ENCODE data around the gene TMEM134. TPM values are rescaled to one million over a fixed set of nuclear protein-coding genes. Genes with fewer than 3 reads are reported as not detected.
"Not testable (repeated sequence)": the region's sequence is repeated elsewhere in the genome, so short reads cannot be mapped to it uniquely, and the experiment has no call there.

Gene TMEM134
- total RNA-seq, 1 donor: 30.4 TPM

DNA sequence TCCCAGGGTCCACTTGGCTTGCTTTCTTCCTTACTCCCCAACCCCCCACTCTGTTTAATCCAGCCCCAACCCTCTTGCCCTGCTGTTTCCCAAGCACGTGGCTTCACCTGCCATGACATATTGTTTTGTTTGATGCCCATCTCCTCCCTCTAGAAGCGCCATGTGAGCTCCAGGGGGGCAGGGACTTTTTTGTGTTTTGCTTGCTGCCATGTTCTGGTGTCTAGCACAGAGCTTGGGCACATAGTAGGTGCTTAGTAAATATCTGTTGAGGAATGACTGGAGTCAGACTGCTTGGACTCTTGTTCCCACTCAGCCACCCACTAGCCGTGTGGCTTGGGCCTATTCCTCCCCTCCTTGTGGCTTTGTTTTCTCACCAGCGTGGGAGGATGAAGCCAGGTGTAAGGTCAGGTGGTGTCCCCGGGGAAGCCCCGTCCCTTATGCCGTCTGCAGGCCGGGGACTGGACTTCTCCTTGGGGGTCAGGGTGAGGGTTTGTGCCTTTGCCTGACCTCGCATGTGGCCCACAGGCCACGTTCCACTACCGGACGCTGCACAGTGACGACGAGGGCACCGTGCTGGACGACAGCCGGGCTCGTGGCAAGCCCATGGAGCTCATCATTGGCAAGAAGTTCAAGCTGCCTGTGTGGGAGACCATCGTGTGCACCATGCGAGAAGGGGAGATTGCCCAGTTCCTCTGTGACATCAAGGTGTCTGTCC lies 17.6 kb upstream of the TMEM134 start:
- DNase-seq (ENCODE audit: low read depth in 2 of 3, low spot score in 2 of 3): no peak

DNA sequence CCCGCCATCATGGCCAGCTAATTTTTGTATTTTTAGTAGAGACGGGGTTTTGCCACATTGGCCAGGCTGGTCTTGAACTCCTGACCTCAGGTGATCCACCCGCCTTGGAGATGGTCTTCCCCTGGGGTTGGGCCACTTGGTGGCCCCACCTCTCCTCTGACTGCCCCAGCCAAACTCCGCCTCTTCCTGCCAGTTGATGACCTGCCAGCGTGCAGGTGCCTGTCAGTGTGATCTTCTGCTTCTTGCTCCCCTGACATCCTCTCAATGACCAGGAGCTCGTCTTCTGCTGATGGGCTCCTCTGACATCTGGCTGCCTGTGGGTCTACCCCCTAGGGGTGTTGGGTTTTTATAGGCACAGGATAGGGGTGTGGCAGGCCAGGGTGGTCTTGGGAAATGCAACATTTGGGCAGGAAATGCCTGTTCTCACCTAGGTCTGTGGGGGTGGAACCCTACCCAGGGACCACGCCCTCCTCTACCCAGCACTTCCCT lies 16.9 kb upstream of the TMEM134 start:
- DNase-seq (ENCODE audit: low read depth in 2 of 3, low spot score in 2 of 3): not testable (repeated sequence)

DNA sequence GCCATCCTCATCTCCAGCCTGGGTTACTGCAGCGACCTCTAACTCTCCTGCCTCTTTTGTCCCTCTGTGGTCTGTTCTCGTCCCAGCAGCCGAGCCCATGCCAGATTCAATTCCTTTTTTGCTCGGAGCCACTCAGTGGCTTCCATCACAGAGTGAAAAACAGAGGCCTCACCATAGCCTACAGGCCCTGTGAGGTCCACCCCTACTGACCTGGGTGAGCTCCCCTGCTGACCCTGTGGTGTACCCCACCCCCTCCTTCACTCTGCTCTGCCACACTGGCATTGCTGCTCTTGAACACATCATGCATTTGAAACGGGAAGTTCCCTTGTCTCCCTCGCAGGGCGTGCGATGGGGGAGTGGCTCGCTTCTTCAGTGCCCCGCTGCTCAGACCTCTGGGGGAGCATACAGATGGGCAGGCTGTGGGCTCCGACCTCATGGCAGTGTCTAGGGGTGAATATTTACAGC lies 15.8 kb upstream of the TMEM134 start:
- DNase-seq (ENCODE audit: low read depth in 2 of 3, low spot score in 2 of 3): peak in 2 of 3 donors; percentile 59 to 70

DNA sequence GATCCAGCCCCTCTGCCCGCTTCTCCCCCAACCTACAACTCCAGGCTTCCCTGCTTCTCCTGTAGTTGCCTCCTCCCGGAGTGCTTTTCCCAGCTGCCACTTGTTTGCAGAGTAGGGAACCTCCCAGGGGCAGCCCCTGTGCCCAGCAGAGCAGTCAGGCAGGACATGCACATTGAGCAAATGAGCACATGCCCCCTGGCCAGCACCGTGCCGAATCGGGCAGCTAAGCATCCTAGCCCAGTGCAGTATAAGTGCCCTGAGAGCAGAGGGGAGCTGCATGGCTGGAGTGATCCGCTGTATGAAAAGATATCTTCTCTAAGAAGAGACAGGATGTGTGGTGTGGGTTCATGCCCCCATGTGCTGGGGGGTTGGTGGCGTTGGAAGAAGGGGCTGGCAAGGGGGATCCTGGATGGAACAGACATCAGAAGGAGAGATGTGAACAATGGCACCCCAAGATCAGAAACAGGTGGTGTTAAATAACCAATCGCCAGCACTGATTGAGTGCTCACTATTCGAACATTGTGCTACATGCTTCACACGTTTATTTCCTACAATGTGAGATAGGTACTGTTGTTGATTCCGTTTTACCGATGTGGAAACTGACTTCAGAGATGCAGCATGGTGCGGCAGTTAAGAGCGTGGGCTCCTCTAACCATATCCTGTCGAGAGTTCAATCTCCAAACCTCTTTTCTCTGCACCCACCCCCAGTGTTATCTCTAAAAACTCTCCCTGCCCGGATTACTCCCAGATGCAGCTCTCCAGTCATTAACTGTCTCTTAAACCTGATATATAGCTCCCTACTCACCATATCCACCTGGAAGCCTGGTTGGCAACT lies 15.0 kb upstream of the TMEM134 start:
- no peak for DNase-seq (ENCODE audit: low read depth in 2 of 3, low spot score in 2 of 3)

DNA sequence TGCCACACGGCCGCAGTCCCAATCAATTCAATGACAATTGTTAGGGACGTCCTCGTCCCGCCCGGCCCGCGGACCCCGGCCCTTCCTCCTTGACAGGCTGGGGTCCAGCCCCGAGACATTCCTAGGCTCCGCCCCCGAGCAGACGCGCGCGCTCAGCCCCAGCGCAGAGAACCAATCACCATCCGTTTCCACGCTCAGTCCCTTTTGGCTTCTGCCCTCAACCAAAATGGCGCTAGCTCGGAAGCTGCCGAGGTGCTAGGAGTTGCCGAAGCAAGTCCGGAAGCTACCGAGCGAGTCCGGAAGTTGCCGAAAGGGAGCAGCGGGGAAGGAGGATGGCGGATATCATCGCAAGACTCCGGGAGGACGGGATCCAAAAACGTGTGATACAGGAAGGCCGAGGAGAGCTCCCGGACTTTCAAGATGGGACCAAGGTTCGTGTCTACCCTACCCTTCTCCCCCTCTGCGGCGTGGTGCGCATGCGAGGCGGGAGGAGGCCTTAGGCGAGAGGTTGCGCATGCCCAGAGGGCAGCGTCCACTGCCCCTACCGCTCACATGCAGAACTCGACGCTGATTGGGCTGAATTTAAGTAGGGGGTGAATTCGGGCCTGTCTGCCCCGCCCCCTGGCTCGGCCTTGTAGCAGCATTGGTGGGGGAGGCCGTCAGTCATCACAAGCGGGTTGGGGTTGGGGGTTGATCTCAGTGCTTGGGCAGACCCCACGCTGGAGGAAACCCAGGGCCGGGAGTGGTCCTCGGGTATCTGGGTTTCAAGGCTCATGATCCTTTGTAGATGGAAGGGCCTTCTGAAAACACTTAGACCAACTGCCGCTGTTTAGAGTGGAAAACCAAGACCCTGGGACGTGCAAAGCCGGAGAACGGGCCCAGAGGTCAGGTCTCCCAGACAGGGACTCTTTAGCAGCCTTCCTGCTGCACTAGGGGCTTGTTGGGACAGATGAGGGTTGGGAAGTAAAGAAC lies 14.1 kb upstream of the TMEM134 start, which contains the start of gene AIP:
Gene AIP, plus strand, starts transcription at position 200 of the 972 bp plus-strand sequence. Its CDS starts 133 bp downstream, at position 333.
- peak; percentile 92 to 99 (median 98) for DNase-seq (ENCODE audit: low read depth in 2 of 3, low spot score in 2 of 3)

DNA sequence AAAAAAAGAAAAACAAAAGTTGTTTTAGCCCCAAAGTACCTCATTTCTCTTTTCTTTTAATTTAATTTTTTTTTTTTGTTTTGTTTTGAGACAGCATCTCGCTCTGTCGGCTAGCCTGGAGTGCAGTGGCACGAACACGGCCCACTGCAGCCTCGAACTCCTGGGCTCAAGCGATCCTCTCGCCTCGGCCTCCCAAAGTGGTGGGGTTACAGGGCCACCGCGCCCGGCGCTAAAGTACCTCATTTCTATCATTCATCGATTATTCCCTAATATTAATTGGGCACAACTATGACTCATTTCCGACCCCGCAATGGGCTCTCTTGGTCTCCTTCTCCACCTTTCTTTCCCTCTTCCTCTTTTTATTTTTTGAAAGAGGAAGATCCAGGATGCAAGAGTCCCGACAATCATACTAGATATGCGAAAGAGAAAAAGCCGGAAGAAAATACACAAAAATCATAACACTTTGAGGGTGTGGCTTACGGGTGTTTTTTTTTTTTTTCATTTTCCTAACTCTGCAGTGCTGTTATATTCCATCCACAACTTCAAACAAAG lies 13.3 kb upstream of the TMEM134 start:
- no peak for DNase-seq (ENCODE audit: low read depth in 2 of 3, low spot score in 2 of 3)

DNA sequence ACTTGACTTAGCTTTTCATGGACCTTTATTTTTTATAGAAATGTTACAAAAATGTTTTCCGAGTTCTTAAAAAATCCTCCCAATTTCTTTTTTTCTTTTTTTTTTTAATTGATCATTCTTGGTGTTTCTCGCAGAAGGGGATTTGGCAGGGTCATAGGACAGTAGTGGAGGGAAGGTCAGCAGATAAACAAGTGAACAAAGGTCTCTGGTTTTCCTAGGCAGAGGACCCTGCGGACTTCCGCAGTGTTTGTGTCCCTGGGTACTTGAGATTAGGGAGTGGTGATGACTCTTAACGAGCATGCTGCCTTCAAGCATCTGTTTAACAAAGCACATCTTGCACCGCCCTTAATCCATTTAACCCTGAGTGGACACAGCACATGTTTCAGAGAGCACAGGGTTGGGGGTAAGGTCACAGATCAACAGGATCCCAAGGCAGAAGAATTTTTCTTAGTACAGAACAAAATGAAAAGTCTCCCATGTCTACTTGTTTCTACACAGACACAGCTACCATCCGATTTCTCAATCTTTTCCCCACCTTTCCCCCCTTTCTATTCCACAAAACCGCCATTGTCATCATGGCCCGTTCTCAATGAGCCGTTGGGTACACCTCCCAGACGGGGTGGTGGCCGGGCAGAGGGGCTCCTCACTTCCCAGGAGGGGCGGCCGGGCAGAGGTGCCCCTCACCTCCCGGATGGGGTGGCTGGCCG lies 8.4 kb upstream of the TMEM134 start:
- not testable (repeated sequence) for DNase-seq (ENCODE audit: low read depth in 2 of 3, low spot score in 2 of 3)

DNA sequence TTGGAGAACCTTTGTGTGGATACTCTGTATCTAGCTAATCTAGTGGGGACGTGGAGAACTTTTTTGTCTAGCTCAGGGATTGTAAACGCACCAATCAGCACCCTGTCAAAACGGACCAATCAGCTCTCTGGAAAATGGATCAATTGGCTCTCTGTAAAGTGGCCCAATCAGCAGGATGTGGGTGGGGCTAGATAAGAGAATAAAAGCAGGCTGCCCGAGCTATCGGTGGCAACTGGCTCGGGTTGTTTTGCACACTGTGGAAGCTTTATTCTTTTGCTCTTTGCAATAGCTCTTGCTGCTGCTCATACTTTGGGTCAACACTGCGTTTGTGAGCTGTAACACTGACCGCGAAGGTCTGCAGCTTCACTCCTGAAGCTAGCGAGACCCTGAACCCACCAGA lies 7.6 kb upstream of the TMEM134 start:
- not testable (repeated sequence) for DNase-seq (ENCODE audit: low read depth in 2 of 3, low spot score in 2 of 3)

DNA sequence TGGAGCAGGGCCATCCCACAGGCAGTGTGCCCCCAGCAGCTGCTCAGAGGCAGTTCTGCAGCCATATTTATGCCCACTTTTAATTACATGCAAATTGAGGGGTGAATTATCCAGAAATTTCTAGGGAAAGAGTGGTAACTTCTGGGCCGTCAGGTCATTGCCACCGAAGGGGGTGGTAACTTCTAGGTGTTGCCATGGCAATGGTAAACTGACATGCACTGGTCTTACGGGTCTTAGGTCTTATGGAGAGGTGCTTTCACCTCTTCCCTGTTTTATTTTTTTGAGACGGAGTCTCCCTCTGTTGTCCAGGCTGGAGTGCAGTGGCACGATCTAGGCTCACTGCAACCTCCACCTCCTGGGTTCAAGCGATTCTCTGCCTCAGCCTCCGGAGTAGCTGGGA lies 3.8 kb upstream of the TMEM134 start:
- no peak for DNase-seq (ENCODE audit: low read depth in 2 of 3, low spot score in 2 of 3)

DNA sequence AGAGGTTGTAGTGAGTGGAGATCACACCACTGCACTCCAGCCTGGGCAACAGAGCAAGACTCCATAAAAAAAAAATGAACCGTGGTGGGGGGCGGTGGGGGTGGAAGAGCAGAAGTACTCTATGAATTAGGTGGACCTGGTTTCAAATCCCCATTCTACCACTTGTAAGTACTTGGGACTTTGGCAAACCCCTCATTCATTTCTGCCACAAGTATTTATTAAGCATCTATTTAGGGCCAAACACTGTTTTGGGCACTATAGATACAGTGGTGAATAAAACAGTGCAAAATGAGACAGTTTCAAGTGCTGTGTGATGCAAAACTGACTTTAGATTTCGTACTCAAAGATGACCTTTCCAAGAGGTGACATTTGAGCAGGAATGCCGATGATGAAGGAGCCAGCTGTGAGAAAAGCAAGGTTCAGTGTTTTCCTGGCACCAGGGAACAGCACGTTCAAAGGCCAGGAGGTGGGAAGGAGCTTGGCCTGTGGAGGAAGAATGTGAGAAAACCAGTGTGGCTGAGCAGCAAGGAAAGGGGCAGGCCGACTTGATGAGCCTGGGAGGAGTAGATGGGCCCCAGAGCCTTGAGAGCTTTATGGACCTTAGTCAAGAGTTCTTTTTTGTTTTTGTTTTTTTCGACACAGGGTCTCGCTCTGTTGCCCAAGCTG lies 1.4 kb upstream of the TMEM134 start:
- no peak for DNase-seq (ENCODE audit: low read depth in 2 of 3, low spot score in 2 of 3)

DNA sequence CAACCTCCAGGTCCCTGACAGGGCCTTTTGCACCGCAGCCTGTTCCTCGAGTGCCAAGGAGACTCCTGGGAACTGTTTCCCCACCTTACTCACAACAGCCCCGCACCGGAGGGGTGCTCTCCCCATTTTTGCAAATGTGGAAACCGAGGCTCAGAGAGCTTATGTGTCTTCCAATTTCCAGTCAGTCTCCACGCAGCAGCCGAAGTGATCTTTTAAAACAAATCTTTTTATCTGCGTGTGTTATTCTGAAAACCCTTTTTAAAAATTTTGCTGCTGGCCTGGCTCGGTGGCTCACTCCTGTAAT lies 409 bp upstream of the TMEM134 start:
- DNase-seq (ENCODE audit: low read depth in 2 of 3, low spot score in 2 of 3): no peak

DNA sequence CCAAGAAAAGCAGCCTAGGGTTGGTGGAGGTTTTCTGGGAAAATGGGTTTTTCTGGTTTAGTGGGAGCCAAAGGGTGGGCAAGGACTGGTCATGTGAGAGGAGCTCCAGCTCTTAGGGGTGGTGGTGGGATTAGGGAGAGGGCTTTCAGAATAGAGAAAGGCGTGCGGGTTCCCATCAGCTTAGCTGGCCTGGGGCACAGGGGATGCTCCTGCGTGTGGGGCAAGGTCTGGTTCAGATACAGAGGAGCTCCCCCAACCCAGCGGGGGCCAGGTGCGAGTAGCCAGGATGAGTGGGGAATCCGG lies 644 bp downstream of the TMEM134 start:
- DNase-seq (ENCODE audit: low read depth in 2 of 3, low spot score in 2 of 3): no peak

DNA sequence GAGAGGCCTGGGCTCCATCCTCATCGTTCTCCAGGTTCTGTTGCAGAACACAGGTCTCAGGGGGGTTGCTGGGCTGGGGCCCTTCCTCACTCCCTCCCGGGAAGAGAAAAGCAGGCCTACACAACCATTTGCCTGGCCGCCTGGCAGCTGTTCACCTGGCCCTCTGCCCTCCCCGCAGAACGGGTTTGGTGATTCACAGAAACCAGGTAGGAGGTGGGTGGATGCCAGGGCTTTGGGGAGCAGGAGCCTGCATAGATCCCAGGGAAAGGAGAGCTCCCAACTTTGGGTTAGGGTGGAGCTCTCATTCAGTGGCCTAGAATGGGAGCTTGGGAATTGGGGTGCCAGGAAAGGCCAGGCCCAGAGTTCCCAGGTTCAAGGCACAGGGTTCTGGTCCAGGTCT lies 995 bp downstream of the TMEM134 start:
- no peak for DNase-seq (ENCODE audit: low read depth in 2 of 3, low spot score in 2 of 3)

DNA sequence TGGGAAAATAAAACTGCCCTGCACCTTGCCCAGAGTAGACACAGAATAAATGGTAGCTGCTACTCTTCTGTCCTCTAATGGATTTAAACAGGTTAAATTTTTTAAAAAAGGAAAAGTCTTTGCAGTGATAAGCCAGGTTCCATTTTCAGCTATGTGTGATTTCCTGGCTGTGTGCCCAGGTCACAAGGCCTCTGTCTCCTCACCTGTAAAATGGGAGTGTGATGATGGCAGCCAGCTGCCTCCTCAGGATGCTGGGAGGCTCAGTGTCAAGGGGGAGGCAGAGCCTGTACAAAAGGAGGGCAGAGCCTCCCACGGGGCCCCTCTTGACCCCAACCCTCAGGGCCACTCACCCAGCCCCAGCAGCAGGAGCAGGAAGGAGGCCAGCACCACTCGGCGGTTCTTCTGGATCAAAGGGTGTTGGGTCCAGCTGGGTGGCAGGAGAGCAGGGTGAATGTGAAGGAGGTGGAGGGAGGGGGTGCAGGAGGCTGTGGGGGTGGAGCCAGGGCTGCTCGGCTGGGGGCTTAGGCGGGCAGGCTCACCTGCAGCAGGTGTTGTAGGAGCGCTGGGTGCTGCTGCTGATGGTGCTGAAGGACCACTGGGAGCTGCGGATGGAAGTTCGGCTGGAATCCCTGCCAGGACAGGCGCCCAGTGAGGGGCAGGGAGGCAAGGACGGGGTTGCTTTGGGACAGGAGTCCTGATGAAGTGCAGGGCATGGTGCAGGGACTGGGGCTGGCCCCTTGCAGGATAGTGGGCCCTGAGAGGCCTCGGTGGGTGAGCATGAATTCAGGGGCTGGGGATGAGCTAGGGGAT lies 1.9 kb downstream of the TMEM134 start:
- no peak for DNase-seq (ENCODE audit: low read depth in 2 of 3, low spot score in 2 of 3)

DNA sequence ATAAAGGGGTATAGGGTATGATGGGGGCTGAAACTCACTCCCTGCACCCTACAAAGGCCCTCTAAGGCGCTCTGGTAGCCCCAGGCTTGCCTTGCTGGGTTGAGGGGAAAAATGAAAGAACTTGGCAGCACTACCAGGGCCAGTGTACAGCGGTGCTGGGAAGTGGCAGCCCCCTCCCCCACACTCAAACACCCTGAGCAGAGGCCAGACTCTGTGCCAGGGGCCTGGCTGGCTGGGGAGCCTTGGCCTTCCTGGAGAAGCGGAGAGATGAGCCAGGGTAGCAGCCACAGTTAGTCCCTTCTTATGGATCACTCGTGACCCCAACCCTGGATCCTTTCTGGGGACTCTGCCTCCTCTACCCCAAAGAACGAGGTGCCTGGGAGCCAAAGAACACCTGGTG lies 2.7 kb downstream of the TMEM134 start:
- no peak for DNase-seq (ENCODE audit: low read depth in 2 of 3, low spot score in 2 of 3)

DNA sequence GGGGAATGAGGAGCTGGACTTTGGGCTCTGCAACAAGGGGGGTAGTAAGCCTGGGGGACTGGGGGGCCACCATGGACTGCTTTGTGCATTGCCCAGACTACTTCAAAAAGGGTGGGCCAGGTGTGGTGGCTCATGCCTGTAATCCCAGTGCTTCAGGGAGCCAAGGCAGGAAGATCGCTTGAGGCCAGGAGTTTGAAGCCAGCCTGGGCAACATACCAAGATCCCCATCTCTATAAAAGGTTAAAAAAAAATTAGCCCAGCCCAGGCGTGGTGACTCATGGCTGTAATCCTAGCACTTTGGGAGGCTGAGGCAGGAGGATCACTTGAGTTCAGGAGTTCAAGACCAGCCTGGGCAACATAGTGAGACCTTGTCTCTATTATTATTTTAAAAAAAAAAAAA lies 3.5 kb downstream of the TMEM134 start:
- DNase-seq (ENCODE audit: low read depth in 2 of 3, low spot score in 2 of 3): not testable (repeated sequence)

DNA sequence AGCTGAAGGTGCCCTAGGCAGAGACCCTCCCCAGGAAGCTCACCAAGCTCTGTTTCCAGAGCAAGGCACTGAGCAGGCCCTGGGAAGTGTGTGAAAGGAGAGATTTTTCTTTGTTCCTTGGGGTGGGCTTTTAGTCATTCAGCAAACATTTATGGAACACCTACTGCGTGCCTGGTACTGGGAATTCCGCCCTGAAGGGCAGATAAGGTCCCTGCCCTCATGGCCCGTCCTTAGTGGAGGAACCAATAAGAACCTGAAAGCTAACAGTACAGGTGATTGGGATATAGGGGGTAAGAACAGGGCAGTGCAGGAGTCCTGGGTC lies 3.9 kb downstream of the TMEM134 start:
- DNase-seq (ENCODE audit: low read depth in 2 of 3, low spot score in 2 of 3): no peak

DNA sequence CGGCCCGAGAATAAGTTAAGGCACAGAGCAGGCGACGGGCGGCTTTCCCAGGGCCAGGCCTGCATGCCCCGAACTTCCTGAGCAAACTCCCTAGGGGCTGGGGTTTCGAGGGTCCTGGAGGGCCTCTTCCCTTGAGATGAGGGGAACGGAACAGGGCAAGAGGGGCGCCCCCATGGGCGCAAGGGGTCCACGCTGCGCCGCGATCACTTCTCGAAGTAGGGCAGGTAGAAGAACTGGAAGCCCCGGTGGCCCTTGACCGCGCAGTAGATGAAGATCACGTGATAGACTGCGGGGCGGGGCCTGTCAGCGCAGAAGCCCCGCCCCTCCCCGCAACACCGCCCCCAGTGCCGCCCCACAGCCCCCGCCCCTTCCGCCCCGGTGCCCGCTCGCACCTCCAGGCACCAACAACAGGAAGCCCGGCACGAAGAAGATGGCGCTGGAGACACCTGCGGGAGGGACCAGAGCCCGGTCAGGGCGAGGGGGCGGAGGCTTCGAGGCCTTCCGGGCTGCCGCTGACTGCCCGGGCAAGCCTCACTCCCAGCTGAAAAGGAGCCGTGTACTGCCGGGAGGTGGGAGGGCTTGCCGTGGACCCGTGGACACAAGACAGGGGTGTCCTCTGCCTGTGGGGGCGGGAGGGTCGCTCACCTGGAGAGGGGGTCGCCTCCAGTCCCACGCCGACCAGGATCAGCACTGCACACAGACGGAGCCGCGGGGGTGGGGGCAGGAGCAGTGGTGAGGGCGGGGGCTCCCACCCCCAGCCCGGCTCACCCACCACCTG lies 4.5 kb downstream of the TMEM134 start:
- DNase-seq (ENCODE audit: low read depth in 2 of 3, low spot score in 2 of 3): peak; percentile 75 to 92 (median 89)
